GM23248 (cell line): Measurements from ENCODE around the gene TMEM132A. TPM values are rescaled to one million over a fixed set of nuclear protein-coding genes. Genes with fewer than 3 reads are reported as not detected.

Experiments used
- DNase-seq: peaks from one replicate; pipeline ENCODE4 v3.0.0-alpha.2; 2015
- H2AFZ ChIP-seq: fragments of 200-600 bp; sonication (generic); 2 replicates; pipeline ENCODE4 v1.6.1; 2016; ENCODE audit warnings: antibody characterized with exemption
- H3F3A ChIP-seq: fragments of 200-600 bp; sonication (generic); 2 replicates; pipeline ENCODE4 v1.6.1; 2016; ENCODE audit warnings: mild to moderate bottlenecking, antibody characterized with exemption, mixed run types; ENCODE audit not compliant: insufficient read depth
- H3K27ac ChIP-seq: fragments of 200-600 bp; sonication (generic); 2 replicates; pipeline ENCODE4 v1.5.1; 2016; ENCODE audit warnings: mild to moderate bottlenecking
- H3K27me3 ChIP-seq: fragments of 200-600 bp; sonication (generic); replicated peaks from 2 replicates; pipeline ENCODE4 v1.6.1; 2016; ENCODE audit warnings: mild to moderate bottlenecking; ENCODE audit not compliant: insufficient read depth
- H3K36me3 ChIP-seq: fragments of 200-600 bp; sonication (generic); 2 replicates; pipeline ENCODE4 v1.6.1; 2016; ENCODE audit warnings: low read depth, mild to moderate bottlenecking
- H3K4me1 ChIP-seq: fragments of 200-600 bp; sonication (generic); 2 replicates; pipeline ENCODE4 v1.6.1; 2016; ENCODE audit warnings: mild to moderate bottlenecking; ENCODE audit not compliant: insufficient read depth
- H3K4me2 ChIP-seq: fragments of 200-600 bp; sonication (generic); one replicate; pipeline ENCODE4 v1.6.1; 2016; ENCODE audit warnings: mild to moderate bottlenecking; ENCODE audit not compliant: unreplicated experiment
- H3K4me3 ChIP-seq: fragments of 200-600 bp; sonication (generic); 2 replicates; pipeline ENCODE4 v1.5.1; 2016; ENCODE audit warnings: mild to moderate bottlenecking
- H3K79me2 ChIP-seq: fragments of 200-600 bp; sonication (generic); 2 replicates; pipeline ENCODE4 v1.6.1; 2016; ENCODE audit warnings: mild to moderate bottlenecking; ENCODE audit not compliant: insufficient read depth
- H3K9ac ChIP-seq: fragments of 200-600 bp; sonication (generic); 2 replicates; pipeline ENCODE4 v1.6.1; 2016; ENCODE audit warnings: mild to moderate bottlenecking
- H3K9me2 ChIP-seq: fragments of 200-600 bp; sonication (generic); 2 replicates; pipeline ENCODE4 v1.6.1; 2016; ENCODE audit warnings: mixed run types, mild to moderate bottlenecking, moderate library complexity; ENCODE audit not compliant: insufficient read depth
- H3K9me3 ChIP-seq: fragments of 200-600 bp; sonication (generic); one replicate; pipeline ENCODE4 v1.6.1; 2017; ENCODE audit warnings: low read depth
- H4K20me1 ChIP-seq: fragments of 200-600 bp; sonication (generic); 2 replicates; pipeline ENCODE4 v1.6.0; 2016; ENCODE audit not compliant: insufficient read depth
- EZH2 ChIP-seq: fragments of 200-600 bp; sonication (generic); IDR thresholded peaks from 2 replicates; pipeline ENCODE4 v1.6.1; 2018; ENCODE audit warnings: antibody characterized with exemption, mild to moderate bottlenecking; ENCODE audit not compliant: insufficient read depth, poor library complexity, severe bottlenecking
- EZH2phosphoT487 ChIP-seq: fragments of 200-600 bp; sonication (generic); IDR thresholded peaks from 2 replicates; pipeline ENCODE4 v1.6.1; 2018; ENCODE audit warnings: antibody characterized with exemption, moderate library complexity, mild to moderate bottlenecking, low read depth; ENCODE audit not compliant: insufficient read depth
- WGBS, 2 experiments: methylation state at CpG; one replicate each; pipeline ENCODE4 v1.1.6; 2015 to 2017; ENCODE audit warnings: low lambda C conversion rate in 2 of 2, low coverage in 1 of 2; ENCODE audit errors: missing lambda C conversion rate in 2 of 2; 5-methylcytosine and 5-hydroxymethylcytosine counted together
- in situ Hi-C: fragments of 300-500 bp; cut with MboI; formaldehyde crosslinking; loops from 2 replicates; pipeline ENCODE4 v1.15.0; 2020
- polyA plus RNA-seq: library from polyadenylated mRNA; unstranded; fragments of >200 nt; fragmentation: Nextera tagmentation; extraction: Ambion mirVana; gene quantifications from 2 replicates; pipeline ENCODE4 v1.2.1, GENCODE V29; 2016
- total RNA-seq: library from RNA; depleted of rRNA; stranded (reverse); fragments of >200 nt; shearing (Covaris generic); gene quantifications from 2 replicates; pipeline ENCODE4 v1.2.3, GENCODE V29; 2014

Gene TMEM132A
- total and polyA plus RNA-seq, 2 experiments from 2014 or later, result 10.1 to 28.2 TPM

GRCh38 chr11:60942219-60942618 is 18.0 kb downstream of the TMEM132A start:
- H3K4me1 ChIP-seq, result no peaks in the 10 kb centered on the region
- 72 to 74% methylated on average over 4 of the region's 4 CpGs for WGBS, 2 experiments
- in situ Hi-C loops, result no loop called here
- no peak overlapping the region for H3K4me3 ChIP-seq
- no peak for TF ChIP-seq EZH2
- H3K9me3 ChIP-seq, result no peaks in the 10 kb centered on the region
- H3K9me2 ChIP-seq, result no peaks in the 10 kb centered on the region
- no peaks in the 10 kb centered on the region for H3K79me2 ChIP-seq
- H3F3A ChIP-seq, result no peaks in the 10 kb centered on the region
- no peak overlapping the region for H3K9ac ChIP-seq
- DNase-seq, result no peak
- no peak overlapping the region for H3K27ac ChIP-seq
- H3K36me3 ChIP-seq, result no peaks in the 10 kb centered on the region
- no peaks in the 10 kb centered on the region for H3K27me3 ChIP-seq
- H4K20me1 ChIP-seq, result no peaks in the 10 kb centered on the region
- H3K4me2 ChIP-seq, result no peak overlapping the region
- H2AFZ ChIP-seq, result no peak overlapping the region

GRCh38 chr11:60942970-60943565 is 18.8 kb downstream of the TMEM132A start:
- Histone ChIP-seq H3K9me2 (no peaks in the 10 kb centered on the region), H3K9ac (no peak overlapping the region), H3K9me3 (no peaks in the 10 kb centered on the region), H2AFZ (no peak overlapping the region), H3F3A (no peaks in the 10 kb centered on the region), H3K27me3 (no peaks in the 10 kb centered on the region), H3K4me3 (no peak overlapping the region), H3K27ac (no peak overlapping the region), H4K20me1 (no peaks in the 10 kb centered on the region), H3K4me1 (no peaks in the 10 kb centered on the region), H3K79me2 (no peaks in the 10 kb centered on the region), H3K4me2 (no peak overlapping the region), H3K36me3 (no peaks in the 10 kb centered on the region)
- TF ChIP-seq EZH2phosphoT487 (no peak), EZH2 (no peak)
- in situ Hi-C loops, result no loop called here
- 80 to 81% methylated on average over 9 of the region's 9 CpGs for WGBS, 2 experiments
- DNase-seq, result no peak

DNA sequence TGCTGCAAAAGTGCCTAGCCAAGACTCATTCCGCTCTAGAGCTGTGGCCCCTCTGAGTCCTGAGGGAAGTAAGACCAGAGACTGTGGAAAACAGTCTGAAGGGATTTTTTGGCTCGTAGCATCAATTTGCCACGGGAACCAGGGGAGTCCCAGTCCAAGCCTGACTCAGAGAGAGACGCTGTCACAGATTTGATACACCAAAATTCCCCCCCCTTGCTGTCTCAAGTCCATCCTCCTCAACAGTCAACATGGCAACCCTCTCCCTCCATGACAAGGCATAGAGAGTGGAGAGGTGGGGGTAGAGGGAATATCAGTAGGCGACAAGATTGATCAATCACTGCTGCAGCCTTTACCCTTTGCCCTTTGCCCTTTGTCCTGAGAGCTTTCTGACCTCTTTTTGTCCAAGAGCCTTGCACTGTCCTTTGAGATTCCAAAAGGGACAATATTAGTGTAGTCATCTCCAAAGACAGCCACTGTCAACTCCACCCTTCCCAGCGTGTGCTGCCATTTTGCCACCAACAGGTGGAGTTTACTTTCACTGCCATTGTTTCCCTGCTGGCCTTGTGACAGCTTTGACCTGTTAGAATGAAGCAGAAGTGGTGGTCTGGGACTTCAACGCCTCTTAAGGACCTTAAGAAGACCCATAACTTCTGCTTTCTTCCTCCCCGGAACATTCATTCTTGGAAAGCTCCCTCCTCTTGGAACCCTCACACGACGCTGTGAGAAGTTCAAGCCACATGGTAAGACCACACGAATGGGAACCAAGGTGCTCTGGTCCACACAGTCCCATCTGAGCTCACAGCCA is 20.4 kb downstream of the TMEM132A start:
- Histone ChIP-seq H3K4me3 (no peak overlapping the region), H3K4me1 (no peaks in the 10 kb centered on the region), H3K9ac (no peak overlapping the region), H3K4me2 (no peak overlapping the region), H4K20me1 (no peaks in the 10 kb centered on the region), H2AFZ (no peak overlapping the region), H3K27ac (no peak overlapping the region), H3K36me3 (no peaks in the 10 kb centered on the region), H3K9me2 (no peaks in the 10 kb centered on the region), H3K79me2 (no peaks in the 10 kb centered on the region), H3F3A (no peaks in the 10 kb centered on the region), H3K27me3 (no peaks in the 10 kb centered on the region), H3K9me3 (no peaks in the 10 kb centered on the region)
- WGBS, 2 experiments, result 86 to 87% methylated on average over 11 of the region's 11 CpGs
- DNase-seq, result no peak
- in situ Hi-C loops, result no loop called here
- no peak for TF ChIP-seq EZH2phosphoT487
- no peak for TF ChIP-seq EZH2

- H3K9me3 ChIP-seq, result no peaks in the 10 kb centered on the region
- H3K9ac ChIP-seq, result no peak overlapping the region
- no peak overlapping the region for H3K4me2 ChIP-seq
- no peaks in the 10 kb centered on the region for H3K4me1 ChIP-seq
- H3K9me2 ChIP-seq, result no peaks in the 10 kb centered on the region
- 92 to 96% methylated on average over 5 of the region's 5 CpGs for WGBS, 2 experiments
- TF ChIP-seq EZH2 (no peak), EZH2phosphoT487 (no peak)
- H3K36me3 ChIP-seq, result no peaks in the 10 kb centered on the region
- no peak overlapping the region for H2AFZ ChIP-seq
- H3K79me2 ChIP-seq, result no peaks in the 10 kb centered on the region
- H3F3A ChIP-seq, result no peaks in the 10 kb centered on the region
- H4K20me1 ChIP-seq, result no peaks in the 10 kb centered on the region
- in situ Hi-C loops, result no loop called here
- DNase-seq, result no peak
- no peaks in the 10 kb centered on the region for H3K27me3 ChIP-seq
- no peak overlapping the region for H3K27ac ChIP-seq
- no peak overlapping the region for H3K4me3 ChIP-seq
Measured at GRCh38 chr11:60945295-60945667, 21.0 kb downstream of the TMEM132A start.
